H54 (cell line): Measurements from ENCODE around the gene GRID1.

Experiments
- DNase-seq: peaks from one replicate; pipeline ENCODE4 v3.0.0; 2011; ENCODE audit warnings: low spot score, mixed read lengths; ENCODE audit not compliant: insufficient read length
- FAIRE-seq: peaks from 3 replicates; lab custom pipeline; 2011; peaks lifted over from hg19 to GRCh38; lab: Jason Lieb, UNC
- POLR2A ChIP-seq: IDR thresholded peaks from 2 replicates; pipeline ENCODE4 v1.6.1; 2011; ENCODE audit warnings: low read depth, mild to moderate bottlenecking, low read length

The GRID1 gene

DNA sequence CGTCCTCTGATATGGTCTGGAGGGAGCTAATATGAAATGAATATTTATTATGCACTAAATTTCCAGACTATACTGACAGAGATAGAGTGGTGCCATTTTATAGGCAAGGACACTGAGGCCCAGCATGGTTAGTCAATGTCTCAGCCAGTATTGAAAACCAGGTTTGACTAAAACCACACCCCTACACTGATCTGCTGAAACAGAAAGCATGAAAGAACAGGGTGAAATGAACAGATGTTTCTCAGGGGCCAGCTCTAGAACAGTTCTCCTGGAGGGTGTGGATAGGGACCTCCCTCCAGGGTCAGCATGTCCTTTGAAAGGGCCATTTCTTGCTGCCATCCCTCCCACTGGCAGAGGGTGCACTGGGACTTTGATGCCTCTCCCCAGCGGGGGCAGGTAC is 700.5 kb downstream of the GRID1 start:
- no peak for DNase-seq
- FAIRE-seq = no peak
- no peak for TF ChIP-seq POLR2A

DNA sequence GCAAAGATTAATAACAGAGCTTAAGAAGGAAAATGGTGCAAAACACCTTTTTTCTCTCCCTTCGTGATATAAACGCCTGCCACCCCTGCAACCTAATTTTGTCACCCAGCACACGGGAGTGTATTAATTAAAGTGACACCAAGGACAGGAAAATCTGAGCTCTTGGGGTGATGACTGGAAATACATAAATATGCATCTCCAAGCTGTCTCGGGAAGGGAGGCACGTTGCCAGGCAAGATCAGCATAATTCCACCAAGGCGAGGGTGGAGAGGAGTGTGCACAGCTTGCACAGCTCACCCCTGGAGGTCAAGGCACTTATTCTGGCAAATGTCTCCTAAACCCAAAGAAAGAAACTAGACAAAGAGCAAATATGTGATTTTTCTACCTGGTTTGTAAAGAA is 700.9 kb downstream of the GRID1 start:
- DNase-seq (no peak), FAIRE-seq (no peak)
- no peak for TF ChIP-seq POLR2A

DNA sequence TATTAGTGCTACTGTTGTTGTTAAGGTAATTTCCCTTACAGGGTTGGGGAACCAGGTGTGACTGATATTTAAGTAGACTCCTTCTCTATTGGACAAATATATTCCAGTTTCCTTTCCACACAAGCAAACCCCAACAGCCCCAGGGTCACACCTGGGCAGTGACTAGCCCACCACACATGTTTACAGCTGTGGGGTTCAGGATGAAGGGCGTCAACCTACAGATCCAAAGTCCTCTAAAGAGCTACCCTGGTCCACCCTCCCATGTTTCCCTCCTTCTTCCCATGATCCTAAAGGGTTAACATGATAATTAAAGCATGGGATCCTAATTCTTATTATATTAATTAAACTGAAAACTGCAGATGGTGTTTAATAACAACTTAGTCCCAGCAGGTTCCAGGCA is 701.5 kb downstream of the GRID1 start:
- FAIRE-seq (no peak), DNase-seq (no peak)
- TF ChIP-seq POLR2A = no peak

DNA sequence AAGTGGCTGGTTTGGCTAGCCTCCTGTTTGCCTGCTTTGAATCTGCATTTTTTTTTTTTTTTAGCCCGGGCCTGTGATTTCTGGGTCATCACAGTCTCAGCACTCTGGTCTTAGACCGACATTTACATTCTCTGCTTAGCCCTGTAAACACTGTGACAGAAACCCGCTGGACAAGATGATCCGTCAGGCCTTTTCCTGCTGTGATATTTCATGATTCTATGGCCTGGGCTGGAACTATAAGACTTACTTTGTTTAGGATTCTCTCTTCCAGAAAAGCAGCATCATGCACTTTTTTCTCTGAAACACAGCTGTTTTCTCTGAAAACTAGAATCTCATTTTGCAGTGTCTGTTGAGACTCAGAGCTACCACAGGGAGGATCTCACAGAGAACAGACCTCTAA is 705.5 kb downstream of the GRID1 start:
- no peak for TF ChIP-seq POLR2A
- FAIRE-seq (no peak), DNase-seq (no peak)

DNA sequence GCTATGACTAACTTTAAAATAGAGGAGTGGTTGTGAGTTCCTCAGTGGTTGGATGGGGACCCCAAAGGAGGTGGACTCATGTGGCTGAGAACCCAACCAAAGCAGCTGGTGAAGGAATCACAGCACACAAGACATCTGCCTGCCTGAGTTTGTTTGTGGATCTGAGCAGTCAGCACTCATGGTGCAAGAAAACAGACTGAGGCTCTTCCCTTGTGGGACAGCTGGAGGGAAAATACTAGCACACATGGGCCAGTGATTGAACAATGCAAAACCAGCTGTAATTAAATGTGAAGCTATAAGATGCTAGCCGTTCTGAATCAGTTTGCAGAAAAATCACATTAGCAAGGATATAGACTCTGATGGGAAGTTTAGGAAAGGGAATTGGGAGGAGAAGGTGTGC is 707.3 kb downstream of the GRID1 start:
- DNase-seq = no peak
- no peak for FAIRE-seq
- TF ChIP-seq POLR2A = no peak

DNA sequence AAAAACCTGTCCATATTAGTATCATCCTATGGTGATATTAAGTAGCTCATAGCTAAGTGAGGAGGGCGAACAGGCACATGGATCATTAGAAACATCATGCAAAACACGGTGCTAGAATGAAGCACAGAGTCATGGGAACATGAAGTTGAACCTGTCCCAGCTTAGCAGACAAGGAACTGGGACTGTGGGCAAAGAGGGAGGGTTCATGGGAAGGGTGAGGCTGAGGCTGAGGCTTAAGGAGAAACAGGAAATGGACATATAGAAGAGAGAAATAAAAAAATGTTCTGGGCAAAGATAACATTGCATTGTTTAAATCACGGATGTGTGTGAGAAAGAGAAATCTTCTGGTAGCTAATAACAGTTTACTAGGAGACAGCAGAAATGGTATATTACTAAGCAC is 708.1 kb downstream of the GRID1 start:
- DNase-seq = no peak
- no peak for TF ChIP-seq POLR2A
- FAIRE-seq = no peak

DNA sequence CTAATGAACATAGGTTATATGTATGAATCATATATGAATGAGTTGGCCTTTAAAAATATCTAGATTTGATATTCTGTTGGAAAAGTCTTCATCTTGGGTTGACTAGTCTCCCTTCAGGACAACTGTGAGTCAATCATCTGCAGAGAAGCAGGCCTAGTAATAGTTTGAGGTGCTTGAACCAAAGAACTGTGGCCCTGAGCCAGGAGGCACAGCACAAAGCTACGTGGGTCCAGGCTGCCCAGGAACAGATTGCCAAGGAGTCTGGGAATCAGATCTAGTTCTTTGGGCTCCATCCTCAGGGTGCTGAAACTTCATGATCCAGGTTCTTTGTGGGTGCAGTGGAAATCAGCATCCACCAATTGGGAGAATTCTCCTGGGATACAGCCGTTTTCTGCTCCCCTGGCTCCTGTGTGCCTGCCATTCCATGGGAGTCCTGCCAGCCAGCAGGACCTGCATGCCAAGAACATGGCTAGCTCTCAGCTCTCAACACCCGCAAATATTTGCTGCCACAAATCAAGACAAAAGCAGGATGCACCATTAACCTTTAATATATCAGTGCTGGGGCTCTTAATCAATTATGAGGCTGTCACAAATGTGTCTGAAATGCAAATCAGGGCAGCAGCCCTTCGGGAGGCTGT is 709.0 kb downstream of the GRID1 start:
- TF ChIP-seq POLR2A = no peak
- no peak for FAIRE-seq
- no peak for DNase-seq

DNA sequence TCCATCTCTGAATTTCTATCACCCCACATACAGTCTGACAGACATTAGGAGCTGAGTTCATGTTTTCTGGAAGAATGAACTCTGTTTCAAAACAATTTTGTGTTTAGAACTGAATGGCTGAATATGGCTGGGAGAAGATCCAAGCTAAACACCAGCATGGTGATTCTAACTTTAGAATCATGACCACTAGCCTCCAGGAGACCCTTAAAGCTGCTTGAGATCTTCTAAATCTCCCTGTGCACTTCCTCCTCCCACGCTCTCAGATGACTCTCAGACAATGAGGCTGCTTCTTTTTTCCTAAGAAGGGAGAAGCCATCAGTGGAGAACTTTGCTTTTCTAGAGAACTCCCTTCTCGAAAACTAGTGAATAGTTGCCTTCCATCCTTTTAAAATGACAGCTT is 711.2 kb downstream of the GRID1 start:
- no peak for TF ChIP-seq POLR2A
- no peak for FAIRE-seq
- no peak for DNase-seq

DNA sequence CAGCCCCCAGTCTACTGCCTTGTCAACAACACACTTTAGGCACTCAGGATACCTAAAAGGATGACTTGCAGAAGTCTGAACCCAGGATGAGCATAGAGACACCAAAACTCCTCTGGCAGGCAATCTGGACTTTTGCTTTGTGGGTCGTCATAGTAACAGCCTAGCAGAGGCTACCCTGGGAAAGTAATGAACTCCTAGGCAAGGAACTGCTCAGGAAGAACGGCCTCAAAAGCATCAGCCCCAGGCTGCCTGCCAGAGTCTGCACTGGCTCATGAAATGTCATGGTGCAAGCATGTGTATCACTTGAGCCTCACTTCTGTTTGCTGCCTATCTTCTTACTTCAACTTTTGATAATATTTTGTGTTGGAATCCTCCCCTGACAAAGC is 715.1 kb downstream of the GRID1 start:
- no peak for TF ChIP-seq POLR2A
- no peak for DNase-seq
- FAIRE-seq = no peak

DNA sequence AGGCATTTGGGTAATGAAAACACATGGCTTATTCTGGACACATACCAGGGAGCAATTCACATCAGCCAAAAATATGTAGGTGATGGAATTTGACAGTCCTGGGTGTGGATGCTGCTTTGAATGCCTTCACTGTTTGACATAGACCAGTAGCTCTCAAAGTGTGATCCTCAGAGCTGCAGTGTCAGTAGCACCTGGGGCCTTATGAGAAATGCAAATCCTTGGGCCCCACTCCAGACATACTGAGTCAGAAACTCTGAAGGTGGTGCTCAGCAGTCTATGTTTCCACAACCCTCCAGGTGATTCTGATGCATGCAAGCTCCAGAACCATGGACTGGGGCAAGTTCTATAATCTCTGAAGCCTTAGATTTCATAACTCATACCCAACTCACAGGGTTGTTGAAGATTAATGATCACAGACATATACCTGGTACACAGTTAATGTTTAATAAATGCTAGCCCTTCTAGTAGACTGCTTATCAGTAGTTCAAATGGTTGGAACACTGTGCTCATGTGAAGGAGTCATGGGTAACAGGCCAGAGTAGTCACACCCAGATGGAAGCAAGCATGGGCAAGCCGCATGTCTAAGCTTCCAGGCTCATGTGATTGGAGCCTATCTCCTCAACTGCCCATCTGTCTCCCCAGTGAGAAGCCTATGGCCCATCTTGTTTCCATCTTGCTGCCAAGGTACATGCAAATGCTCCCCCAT is 715.7 kb downstream of the GRID1 start:
- FAIRE-seq = no peak
- DNase-seq = no peak
- TF ChIP-seq POLR2A = no peak

DNA sequence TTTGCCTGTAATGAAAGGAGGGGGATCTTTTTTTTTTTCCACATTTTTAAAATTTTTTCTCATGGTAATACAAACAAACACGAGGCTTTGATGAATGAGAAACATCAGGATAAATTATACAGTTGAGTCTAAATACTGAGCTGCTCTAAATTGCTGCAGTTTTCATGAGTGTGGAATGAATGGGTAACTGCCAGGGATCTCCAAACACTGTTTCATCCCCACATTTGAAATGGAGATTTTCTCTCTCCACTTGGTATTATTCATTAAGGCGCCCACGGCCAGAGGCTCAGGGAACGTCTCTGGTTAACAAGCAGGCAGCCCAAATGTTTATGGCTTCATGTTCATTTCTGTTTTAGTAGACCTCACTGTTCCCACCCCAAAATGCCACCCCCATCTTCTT is 717.1 kb downstream of the GRID1 start:
- FAIRE-seq (no peak), DNase-seq (no peak)
- no peak for TF ChIP-seq POLR2A

DNA sequence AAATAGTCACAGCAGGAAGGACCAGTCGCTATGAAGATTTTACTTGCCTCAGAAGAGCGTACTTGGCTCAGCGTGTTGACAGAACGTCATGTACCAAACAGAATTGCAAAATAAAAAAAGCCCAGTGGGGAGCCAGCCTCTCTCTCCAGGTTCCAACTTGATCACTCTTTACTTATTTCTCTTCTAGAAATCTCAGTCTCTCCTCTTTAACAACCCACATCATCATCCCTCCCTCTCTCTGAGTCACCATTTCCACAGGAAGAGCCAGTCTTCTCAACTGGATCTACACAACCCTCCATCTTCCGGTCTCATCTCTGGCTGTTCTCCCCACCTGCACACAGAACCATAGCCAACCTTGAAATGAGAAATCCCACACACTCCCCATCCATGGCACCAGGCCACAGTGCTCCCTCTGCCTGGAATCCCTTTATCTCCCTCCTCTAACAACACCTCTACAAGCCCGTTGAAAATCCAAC is 718.3 kb downstream of the GRID1 start:
- peak; percentile 51 for DNase-seq
- TF ChIP-seq POLR2A = no peak
- no peak for FAIRE-seq

DNA sequence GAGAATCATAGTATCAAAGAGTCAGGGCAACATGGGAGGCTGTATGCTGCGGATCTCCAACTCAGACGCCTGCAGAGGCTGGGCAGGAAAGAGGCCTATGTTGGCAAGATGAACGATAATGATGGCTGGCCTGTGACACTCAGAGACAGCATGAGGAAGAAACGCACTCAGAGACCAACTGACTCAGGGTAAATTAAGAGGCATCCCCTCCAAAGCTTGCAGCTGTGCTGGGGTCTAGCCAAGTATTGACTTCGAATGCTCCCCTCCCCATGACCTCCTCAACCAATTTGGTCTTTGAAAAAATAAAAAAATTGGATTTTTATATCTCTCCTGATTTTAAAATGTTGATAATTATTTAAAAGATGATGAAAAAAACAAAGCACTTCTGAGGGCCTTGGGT is 718.9 kb downstream of the GRID1 start:
- no peak for FAIRE-seq
- TF ChIP-seq POLR2A = no peak

DNA sequence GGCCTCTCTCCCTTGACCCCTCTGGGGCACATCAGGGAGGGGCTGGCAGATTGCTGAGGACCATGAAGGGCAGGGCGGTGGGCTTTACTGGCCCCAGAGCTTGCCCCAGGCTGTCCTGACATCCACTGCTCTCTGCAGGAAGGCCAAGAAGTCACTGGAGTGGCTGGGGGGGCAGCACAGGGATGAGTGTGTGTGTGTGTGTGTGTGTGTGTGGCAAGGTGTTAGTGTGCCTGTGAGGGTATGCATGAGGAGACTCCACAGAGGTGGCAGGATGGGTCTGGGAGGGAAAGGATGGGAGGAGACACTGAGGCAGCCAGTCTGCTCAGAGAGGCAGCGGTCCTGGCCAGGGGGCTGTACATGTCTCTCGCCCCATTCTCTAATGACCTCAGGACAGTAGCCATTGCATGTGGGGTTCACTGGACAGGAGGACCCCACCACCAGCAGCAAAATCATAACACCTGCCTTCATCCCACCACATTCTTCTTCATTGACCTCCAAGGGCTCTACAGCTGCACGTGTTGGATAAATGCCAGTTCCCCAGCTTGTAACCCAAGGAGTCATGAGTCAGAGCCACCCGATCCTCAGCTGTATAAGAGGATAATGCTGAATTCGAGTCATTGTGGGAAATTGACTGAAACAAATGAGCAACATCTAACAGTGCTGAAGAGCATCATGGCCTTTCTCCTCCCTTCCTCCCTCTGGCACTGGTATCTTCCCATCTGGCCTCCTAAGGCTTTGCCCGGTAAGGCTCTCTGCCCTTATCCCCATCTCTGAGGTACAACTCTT is 720.5 kb downstream of the GRID1 start:
- DNase-seq (peak; percentile 72), FAIRE-seq (peak; percentile 75)
- no peak for TF ChIP-seq POLR2A

More for the DNA sequence above, 718.9 kb downstream of the GRID1 start:
- DNase-seq = no peak

DNA sequence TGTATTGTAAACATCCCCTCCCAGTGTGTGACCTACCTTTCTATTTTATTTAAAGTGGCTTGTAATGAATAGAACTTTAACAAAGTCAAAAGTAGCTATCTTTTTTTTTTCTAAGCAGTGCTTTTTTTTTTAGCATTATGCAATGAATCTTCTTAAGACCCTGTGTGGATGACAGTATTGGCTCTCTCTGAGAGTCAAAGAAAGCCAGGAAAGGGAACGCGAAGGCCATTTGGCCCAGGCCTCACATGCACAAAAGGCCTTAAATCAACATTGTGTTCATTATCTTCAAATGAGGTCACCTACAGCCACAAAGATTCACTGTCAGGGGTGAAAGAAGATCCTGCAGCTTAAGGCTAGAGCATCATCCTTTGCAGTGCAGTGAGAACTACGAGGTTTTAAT is 721.5 kb downstream of the GRID1 start:
- no peak for FAIRE-seq
- no peak for DNase-seq
- TF ChIP-seq POLR2A = no peak
